Embryonic facial prominence (tissue), 1 donor: ENCODE data around the gene GNG7.
"Not testable (repeated sequence)": the region's sequence is repeated elsewhere in the genome, so short reads cannot be mapped to it uniquely, and the experiment has no call there.

ENCODE experiments used
- DNase-seq: peaks from one replicate; pipeline ENCODE4 v3.0.0-alpha.2; 2016; ENCODE audit errors: extremely low spot score

Gene GNG7

GRCh38 chr19:2575734-2576481, 126.6 kb downstream of the GNG7 start:
- DNase-seq: no peak

- DNase-seq: no peak
Measured at GRCh38 chr19:2574971-2575630, 127.4 kb downstream of the GNG7 start.

GRCh38 chr19:2574478-2574931, 128.0 kb downstream of the GNG7 start:
- no peak for DNase-seq

- DNase-seq: no peak
Measured at GRCh38 chr19:2573916-2574315, 128.6 kb downstream of the GNG7 start.

DNA sequence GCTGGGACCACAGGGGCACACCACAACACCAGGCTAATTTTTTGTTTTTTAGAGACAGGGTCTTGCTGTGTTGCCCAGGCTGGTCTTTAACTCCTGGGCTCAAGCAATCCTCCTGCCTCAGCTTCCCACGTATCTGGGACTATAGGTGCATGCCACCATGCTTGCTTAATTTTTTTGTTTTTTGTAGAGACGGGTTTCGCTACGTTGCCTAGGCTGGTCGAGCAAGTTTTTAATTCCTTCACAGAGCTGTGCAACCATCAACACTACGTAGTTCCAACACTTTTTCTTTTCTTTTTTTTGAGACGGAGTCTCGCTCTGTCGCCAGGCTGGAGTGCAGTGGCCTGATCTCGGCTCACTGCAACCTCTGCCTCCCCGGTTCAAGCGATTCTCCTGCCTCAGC, 130.3 kb downstream of the GNG7 start:
- DNase-seq: not testable (repeated sequence)

- no peak for DNase-seq
Measured at GRCh38 chr19:2569596-2570465, 132.7 kb downstream of the GNG7 start.

DNA sequence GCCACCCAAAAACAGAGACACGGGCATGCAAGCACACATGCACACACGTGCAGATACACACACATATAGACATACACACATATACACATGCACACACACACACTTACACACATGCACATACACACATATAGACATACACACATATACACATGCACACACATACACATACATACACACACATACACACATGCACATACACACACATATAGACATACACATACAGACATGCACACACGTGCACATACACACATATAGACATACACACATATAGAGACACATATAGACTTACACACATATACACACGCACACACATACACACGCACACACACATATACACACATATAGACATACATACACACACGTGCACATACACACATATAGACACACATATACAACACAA, 134.5 kb downstream of the GNG7 start:
- DNase-seq: no peak

- no peak for DNase-seq
Measured at GRCh38 chr19:2567580-2567979, 134.9 kb downstream of the GNG7 start.

DNA sequence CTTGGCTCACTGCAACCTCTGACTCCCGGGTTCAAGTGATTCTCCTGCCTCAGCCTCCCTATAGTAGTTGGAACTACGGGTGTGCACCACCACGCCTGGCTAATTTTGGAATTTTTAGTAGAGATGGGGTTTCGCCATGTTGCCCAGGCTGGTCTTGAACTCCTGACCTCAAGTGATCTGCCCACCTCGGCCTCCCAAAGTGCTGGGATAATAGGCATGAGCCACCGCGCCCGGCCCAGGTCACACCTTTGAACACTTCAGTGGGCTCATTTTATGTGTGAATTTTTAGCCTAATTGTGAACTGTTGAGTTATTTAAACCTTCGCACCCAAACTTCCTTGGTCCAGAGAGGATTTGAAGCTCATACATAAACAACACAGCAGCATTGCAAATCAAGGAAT, 138.9 kb downstream of the GNG7 start:
- DNase-seq: not testable (repeated sequence)

DNA sequence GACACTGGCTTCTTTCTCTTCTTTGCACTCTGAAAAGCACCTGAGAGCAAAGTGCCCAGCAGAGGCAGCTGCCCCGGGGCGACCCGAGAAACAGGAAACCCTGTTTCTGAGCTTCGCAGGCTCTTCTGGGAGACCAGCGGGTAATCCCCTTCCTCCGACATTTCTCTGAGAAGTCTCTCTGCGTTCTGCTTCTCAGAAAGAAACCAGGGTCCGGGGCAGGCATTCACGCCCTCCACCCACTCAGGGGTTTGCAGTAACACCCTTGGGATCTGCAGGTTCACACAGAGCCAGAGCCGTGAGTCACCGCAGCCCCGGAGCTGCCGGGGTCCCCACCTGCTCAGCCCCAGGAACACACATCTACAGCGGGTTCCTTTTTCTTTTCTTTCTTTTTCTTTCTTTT, 140.6 kb downstream of the GNG7 start:
- DNase-seq: no peak

DNA sequence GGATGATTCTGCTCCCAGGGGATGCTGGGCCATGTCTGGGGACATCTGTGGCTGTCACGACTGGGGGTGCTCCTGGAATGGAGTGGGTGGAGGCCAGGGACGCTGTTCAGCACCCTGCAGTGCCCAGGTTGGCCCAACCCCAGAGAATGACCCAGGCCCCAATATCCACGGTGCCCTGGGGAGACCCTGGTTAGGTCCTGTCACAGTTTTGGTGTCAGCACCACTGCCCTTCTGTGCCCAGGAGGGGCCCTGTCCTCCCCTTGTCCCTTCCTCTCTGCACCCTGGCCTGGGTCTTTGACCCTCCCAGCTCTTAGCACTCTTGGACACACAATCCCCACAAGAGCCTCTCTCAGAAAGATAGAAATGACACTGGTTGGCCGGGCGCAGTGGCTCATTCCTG, 141.3 kb downstream of the GNG7 start:
- DNase-seq: no peak

GRCh38 chr19:2560369-2560768, 142.1 kb downstream of the GNG7 start:
- DNase-seq: no peak

- no peak for DNase-seq
Measured at GRCh38 chr19:2558543-2558942, 144.0 kb downstream of the GNG7 start.

GRCh38 chr19:2558131-2558530, 144.4 kb downstream of the GNG7 start:
- DNase-seq: not testable (repeated sequence)

DNA sequence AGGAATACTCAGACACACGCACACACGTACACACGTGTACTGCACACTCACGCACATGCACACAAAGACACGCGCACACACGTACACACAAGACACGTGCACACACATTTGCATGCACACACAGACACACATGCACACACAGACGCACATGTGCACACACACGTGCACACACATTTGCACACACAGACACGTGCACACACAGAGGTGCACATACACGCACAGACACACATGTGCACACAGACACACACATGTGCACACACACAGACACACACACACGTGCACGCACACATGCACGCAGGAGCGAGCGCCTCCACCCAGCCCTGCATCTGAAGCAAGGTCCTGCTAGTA, 145.4 kb downstream of the GNG7 start:
- no peak for DNase-seq

DNA sequence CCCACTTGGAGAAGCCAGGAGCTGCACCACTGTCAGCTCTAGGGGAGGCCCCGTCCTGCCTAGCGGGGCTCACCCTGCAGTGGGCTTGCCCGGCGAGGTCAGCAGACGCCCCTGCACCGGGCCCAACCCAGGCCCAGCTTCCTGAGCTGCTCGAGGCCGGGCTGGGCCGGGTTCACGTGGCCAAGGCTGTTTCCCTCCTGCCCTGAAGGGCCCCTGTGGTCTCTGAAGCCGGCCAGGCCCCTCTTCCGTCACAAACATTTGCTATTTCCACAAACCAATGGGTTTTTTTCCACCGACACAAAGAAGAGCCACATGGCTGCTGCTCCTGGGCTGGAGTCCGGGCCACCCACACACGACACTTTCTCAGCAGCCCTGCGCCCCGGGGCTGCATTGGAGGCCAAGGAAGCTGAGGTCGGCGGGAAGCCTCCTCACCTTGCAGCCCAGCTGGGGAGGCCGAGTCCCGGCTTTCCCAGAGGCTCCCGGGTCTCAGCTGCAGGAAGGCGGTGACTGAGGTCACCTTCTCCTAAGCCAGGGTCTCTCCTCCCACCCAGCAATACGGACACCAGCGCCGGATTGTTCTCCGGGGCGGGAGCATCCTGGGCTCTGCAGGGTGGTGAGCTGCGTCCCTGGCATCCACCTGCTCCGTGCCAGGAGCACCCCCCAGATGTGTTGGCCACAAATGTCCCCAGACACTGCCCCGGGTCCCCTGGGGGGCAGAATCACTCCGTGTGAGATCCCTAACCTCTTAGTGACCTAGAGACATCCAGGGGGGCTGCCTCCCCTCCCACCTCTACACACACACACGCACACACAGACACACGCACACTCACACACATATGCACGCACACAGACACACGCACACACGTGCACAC, 146.0 kb downstream of the GNG7 start:
- no peak for DNase-seq

DNA sequence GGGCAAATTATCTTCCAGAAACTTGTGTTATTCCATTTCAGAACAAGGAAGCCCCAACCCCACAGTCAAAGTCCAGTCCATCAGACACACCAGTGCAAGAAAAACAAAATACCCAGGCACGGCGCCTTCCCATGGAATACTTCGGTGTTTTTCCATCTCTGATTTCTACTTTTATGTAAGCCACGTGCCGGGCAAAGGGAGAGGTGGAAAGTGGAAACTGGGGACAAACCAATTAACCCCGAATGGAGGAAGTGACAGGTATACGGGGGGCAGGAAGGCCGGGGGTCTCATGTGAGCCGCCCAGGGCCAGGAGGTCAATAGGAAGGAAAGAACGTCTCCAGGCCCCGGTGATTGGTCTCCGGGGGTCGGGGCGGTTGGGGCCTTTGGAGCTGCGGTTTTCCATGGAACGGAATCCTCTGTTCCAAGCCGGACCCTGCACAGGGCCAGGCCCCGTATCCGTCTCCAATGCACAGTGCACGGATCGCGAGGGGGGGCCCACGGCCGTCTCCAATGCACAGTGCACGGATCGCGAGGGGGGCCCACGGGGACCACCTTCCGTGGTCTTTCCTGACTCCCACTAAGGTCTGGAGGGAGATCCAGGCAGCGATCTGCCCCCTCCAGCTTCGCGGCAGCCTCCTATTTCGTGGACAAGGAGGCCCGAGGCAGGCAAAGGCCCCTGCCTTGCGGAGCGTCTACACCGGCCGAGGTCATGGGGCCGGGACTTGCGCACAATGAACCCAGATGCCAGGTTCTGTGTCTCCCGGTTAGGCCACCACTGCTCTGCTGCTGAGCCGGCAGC, 146.9 kb downstream of the GNG7 start:
- DNase-seq: no peak

DNA sequence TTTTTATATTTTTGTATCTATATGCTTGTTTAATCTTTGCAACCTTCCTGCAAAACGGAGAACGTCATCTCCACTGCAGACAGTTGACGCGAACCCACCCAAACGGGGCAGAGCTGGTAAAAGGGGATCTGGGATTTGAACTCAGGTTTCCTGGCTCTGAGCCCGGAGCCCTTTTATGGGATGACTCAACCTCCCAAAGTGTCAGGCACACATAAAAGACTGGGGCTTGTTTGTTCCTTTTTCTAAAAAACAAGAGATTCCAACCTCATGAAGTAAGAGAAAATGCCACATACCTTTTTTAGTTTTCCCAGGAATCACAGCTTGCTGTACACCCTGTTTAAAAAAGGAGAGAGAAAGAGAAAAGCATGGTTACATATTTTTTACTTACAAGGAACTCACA, 147.6 kb downstream of the GNG7 start:
- DNase-seq: no peak

GRCh38 chr19:2553510-2553909, 149.0 kb downstream of the GNG7 start:
- no peak for DNase-seq

DNA sequence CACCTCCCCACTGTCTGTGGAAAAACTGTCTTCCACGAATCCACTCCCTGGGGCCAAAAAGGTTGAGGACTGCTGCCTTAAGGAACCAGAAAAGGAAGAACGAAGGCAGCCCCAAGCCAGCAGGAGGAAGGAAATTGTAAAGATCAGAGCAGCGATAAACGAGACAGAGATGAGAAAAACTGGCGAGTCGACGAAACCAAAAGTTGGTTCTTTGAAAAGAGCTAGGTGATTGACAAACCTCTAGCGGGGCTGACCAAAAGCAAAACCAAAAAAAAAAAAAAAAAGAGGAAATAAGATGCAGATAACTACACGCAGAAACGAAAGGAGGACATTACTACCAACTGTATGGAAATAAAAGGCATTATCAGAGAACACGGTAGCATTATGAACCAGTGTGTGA, 149.6 kb downstream of the GNG7 start:
- DNase-seq: no peak

GRCh38 chr19:2551864-2552185, 150.7 kb downstream of the GNG7 start:
- DNase-seq: no peak
